Activated CD4-positive, alpha-beta T cell treated with anti-CD3 and anti-CD28 coated beads, Interleukin-10, Interleukin-2, amounts not matched to agents 100 ng/mL and 50 ng/mL, durations not matched to agents 16 hours and 8 hours (primary cell): ENCODE results near the gene USP7.
"Not testable (repeated sequence)": the region's sequence is repeated elsewhere in the genome, so short reads cannot be mapped to it uniquely, and the experiment has no call there.

ENCODE experiments used
- DNase-seq: peaks from one replicate; pipeline ENCODE4 v3.0.0-alpha.2; 2020

The USP7 gene

DNA sequence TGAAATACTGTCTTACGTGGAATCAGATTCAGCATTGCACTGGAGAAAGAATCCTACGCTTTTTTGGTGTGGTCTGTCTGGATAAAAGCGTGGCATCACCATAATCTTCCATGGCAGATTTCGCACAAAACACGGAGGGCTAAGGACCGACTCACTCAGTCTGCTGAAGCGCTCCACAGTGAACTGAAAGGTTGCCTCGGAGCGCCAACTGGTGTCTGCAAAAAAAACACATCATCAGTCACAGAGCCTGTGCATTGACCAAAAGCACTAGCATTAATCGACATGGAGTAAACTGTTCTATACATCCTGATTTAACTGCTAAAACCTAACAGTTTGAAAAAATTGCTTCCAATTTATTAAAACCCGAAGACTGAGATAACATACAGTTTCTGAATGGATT lies 40.5 kb downstream of the USP7 start:
- DNase-seq, result no peak

GRCh38 chr16:8921347-8921984 lies 42.2 kb downstream of the USP7 start:
- DNase-seq, result no peak

DNA sequence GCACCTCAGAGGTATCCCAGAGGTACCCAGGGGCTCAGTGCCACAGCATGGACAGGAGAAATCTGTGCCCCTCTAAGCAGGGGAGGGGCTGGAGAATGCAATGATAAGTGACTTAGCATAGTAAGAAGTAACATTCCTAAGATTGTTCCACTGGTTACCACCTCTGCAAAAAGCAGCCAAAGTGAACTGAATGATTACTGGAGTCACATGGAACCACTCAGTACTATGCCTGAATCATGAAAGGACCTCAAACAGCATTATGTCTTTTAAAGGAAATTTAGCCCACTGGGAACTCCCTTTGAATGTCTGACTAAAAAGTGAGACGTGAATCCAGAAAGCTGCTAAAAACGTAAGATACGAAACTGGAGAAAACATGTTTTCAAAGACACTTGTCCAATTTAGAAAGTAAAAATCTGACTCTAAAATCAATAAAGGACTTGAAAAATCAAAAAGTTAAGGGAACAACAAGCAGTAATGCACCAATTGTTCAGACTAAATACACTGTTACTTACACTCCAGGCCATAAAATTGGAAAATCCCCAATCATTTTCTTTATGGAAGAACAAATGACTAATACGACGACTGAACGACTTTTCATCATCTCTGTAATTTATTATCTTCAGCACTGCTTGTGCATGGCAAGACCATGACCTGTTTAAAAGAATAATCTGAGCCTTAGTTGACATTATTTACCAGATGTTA lies 42.9 kb downstream of the USP7 start:
- DNase-seq, result peak; percentile 39

- no peak for DNase-seq
These were observed 43.7 kb downstream of the USP7 start for GRCh38 chr16:8919934-8920462.

GRCh38 chr16:8919089-8919933 lies 44.4 kb downstream of the USP7 start:
- DNase-seq, result no peak

DNA sequence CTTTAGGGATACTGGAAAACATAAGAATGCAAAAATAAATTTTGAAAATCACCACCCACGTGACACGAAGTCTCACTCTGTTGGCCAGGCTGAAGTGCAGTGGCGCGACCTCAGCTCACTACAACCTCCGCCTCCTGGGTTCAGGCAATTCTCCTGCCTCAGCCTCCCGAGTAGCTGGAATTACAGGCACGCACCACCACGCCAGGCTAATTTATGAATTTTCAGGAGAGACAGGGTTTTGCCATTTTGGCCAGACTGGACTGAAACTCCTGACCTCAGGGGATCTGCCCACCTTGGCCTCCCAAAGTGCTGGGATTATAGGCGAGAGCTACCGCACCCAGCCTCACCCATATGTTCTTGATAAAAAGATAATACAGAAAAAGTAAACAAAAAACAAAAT lies 46.4 kb downstream of the USP7 start:
- DNase-seq, result not testable (repeated sequence)

GRCh38 chr16:8916541-8917225 lies 47.0 kb downstream of the USP7 start:
- no peak for DNase-seq

DNA sequence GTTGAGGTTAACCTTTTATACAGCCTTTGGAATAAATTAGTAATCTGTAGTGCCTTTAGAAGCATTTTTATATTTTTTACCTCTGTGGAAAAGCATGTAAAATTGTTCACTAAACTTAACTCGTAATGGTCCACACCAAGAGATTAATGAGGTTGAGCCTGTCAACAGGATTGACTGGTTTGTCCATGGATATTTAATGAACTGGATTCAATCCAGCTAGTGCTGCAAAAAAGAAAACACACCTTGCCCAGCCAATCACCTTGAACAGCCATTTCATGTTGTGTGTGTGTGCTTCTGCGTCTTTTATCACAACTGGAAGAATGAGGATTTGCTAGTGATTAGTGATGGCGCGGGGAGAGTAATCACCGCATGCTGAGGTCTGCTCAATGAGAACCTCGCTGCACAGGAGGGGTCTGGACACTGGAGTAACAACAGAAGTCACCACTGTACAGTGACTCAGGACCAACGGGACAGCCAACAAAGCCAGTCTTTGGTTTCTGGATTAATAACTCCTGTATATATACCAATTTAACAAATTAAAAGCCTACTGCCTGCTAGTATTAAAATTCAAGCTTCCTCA lies 47.9 kb downstream of the USP7 start:
- no peak for DNase-seq

DNA sequence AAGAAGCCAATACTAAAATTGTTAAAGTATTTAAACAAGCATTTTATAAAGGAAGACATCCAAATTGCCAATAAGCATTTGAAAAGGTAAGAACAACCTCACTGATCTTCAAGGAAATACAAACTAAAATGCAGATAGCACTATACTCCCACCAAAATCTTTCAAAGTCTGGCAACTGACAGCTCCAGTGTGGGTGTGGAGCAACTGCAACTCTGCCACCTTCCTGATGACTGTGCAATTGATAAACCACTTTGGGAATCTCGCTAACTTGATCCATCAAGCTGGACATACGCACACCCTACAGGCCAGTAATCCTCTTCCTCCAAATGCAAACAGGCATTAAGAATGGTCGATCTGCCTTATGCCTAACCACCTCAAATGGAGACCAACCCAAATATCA lies 49.6 kb downstream of the USP7 start:
- no peak for DNase-seq

- no peak for DNase-seq
These were observed 50.9 kb downstream of the USP7 start for GRCh38 chr16:8912793-8913192.

GRCh38 chr16:8910811-8911210 lies 52.9 kb downstream of the USP7 start:
- DNase-seq, result no peak

DNA sequence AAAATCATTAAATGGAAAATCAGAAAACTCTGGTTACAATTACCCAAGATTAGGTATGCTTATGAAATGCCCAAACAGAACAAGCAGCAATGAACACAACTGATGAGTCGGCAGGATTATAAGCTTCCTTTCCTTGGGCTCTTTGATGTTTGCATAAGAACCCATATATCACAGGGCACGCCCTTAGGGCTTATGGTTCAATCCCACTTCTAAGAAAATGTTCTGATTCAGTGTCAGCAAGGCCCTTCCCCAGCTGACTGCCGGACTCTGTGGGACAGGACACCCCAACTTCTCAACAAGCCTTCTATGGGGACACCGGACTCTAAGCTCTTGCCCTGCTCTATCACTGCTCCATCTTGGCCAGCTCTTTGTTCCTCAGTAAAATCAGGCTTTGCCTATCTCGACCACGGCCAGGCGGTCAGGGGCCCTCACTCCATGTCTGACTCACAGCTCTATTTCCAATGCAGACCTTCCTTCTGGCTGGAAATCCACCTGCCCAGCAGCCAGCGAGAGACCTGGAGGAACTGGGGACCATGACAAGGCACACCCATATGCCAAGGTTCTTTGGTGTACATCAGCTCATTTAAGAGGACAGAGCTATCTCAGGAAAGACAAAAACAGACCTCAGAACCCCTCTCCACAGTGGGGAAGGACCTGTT lies 54.8 kb downstream of the USP7 start:
- DNase-seq, result no peak

- no peak for DNase-seq
These were observed 56.6 kb downstream of the USP7 start for GRCh38 chr16:8907096-8907495.

DNA sequence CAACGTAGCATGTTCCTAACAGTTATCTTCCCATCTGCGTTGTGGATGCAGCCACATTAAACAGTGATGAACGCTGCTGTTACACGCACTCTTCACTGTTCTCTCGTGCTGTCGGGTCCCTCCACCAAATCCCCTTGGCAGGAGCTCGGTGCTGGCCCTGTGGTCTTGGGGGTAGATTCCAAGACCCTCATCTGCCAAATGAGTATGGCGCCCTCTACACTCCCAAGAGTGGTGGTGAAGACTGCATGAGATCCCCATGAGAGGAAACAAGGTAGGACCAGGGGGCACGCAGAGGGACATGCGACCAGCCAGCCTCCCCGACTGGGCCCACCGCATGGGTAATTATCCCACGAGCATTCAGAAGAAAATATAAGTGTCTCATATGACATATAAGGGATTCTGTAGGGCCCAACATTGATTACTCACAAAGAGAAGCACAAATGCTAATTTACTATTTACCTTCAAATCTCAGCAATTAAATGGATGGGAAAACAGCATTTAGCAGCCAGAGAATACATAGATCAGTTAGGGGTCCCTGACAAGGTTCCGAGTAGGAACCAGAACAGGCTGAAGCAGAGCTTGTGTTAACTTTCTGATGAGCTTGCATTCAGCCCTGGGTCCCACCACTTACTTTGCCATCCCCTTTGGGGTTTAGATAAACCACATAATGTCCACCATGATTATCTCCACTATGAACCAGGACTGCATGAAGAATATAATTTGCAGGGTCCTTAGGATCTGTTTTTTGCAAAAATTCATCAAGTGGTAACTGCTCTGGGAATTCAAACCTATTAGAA lies 57.7 kb downstream of the USP7 start:
- DNase-seq, result no peak

GRCh38 chr16:8905168-8905762 lies 58.4 kb downstream of the USP7 start:
- peak; percentile 39 for DNase-seq

- DNase-seq, result no peak
These were observed 59.7 kb downstream of the USP7 start for GRCh38 chr16:8904018-8904430.

- DNase-seq, result no peak
These were observed 60.7 kb downstream of the USP7 start for GRCh38 chr16:8903004-8903403.

- DNase-seq, result no peak
These were observed 62.3 kb downstream of the USP7 start for GRCh38 chr16:8901320-8901861.

- no peak for DNase-seq
These were observed 63.4 kb downstream of the USP7 start for GRCh38 chr16:8900343-8900742.

- DNase-seq, result no peak
These were observed 63.9 kb downstream of the USP7 start for GRCh38 chr16:8899709-8900317.
